Measurements from ENCODE around the gene SHLD3. TPM values are rescaled to one million over a fixed set of nuclear protein-coding genes. Genes with fewer than 3 reads are reported as not detected.
"Not testable (repeated sequence)": the region's sequence is repeated elsewhere in the genome, so short reads cannot be mapped to it uniquely, and the experiment has no call there.

The SHLD3 gene
- total RNA-seq, 1 donor from 2014 or later: 1.9 TPM

DNA sequence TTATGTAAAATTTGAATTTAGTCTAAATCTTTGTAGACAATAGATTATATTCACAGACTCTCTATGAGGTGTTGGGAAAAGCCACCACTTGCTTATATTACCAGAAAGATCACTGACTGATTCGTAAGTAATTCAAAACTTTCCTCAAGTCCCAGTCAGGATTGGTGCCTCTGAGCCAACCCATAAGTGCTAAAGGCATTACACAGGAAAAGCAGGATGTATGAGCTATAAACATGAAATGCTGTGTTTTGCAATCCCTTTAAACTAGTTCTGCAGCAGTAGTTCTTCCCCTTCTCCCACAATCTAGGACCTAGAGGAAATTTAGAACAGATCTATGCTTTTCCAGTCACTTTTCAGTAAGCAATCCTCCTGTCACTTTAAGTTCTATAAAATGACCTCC lies 48.0 kb downstream of the SHLD3 start:
- ATAC-seq (no peak), DNase-seq (no peak)
- intact Hi-C loops (cut with micrococcal nuclease): no loop called here

- no peak for ATAC-seq
- no peak for DNase-seq
- intact Hi-C loops (cut with micrococcal nuclease): no loop called here
These were observed 49.9 kb downstream of the SHLD3 start for GRCh38 chr5:65674749-65675148.

GRCh38 chr5:65676056-65676455 lies 51.2 kb downstream of the SHLD3 start:
- DNase-seq; intact Hi-C loops (cut with micrococcal nuclease); ATAC-seq: not testable (repeated sequence)

Other genes with a start within 250 kb of the SHLD3 start
- 1.4 TPM for gene ADAMTS6, start 143.1 kb upstream of the SHLD3 start, total RNA-seq
- gene CENPK, start 61.9 kb upstream of the SHLD3 start, total RNA-seq: 0.99 TPM
- gene PPWD1, start 61.7 kb upstream of the SHLD3 start, total RNA-seq: 21.9 TPM
- 20.3 TPM for gene TRIM23, start 694 bp upstream of the SHLD3 start, total RNA-seq
- 23.0 TPM for gene TRAPPC13, start within 50 bp of the SHLD3 start, total RNA-seq
- gene SGTB, start 97.1 kb downstream of the SHLD3 start, total RNA-seq: 4.6 TPM
- 14.1 TPM for gene NLN, start 97.2 kb downstream of the SHLD3 start, total RNA-seq